ENCODE measurements around the gene STRN. TPM values are rescaled to one million over a fixed set of nuclear protein-coding genes. Genes with fewer than 3 reads are reported as not detected.

Gene STRN, protein sequence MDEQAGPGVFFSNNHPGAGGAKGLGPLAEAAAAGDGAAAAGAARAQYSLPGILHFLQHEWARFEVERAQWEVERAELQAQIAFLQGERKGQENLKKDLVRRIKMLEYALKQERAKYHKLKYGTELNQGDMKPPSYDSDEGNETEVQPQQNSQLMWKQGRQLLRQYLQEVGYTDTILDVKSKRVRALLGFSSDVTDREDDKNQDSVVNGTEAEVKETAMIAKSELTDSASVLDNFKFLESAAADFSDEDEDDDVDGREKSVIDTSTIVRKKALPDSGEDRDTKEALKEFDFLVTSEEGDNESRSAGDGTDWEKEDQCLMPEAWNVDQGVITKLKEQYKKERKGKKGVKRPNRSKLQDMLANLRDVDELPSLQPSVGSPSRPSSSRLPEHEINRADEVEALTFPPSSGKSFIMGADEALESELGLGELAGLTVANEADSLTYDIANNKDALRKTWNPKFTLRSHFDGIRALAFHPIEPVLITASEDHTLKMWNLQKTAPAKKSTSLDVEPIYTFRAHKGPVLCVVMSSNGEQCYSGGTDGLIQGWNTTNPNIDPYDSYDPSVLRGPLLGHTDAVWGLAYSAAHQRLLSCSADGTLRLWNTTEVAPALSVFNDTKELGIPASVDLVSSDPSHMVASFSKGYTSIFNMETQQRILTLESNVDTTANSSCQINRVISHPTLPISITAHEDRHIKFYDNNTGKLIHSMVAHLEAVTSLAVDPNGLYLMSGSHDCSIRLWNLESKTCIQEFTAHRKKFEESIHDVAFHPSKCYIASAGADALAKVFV
- total RNA-seq (2022; extraction: Qiagen RNA extraction), result 11.3 to 24.0 TPM (median 21.0 TPM) in 5 replicates

GRCh38 chr2:36966370-36967235 is at the start of gene STRN:
Gene STRN, minus strand, starts transcription at chr2:36966536. Its CDS starts 73 bp downstream, at chr2:36966463.

Other genes with a start within 250 kb of the STRN start
- 4.8 to 8.7 TPM (median 7.2 TPM) in 5 replicates for gene HEATR5B, start 117.8 kb upstream of the STRN start, total RNA-seq (2022; extraction: Qiagen RNA extraction)
- gene GPATCH11, start 118.0 kb upstream of the STRN start, total RNA-seq (2022; extraction: Qiagen RNA extraction), result 9.0 to 12.0 TPM (median 11.0 TPM) in 5 replicates
- 19.8 to 29.5 TPM (median 27.2 TPM) in 5 replicates for gene EIF2AK2, start 190.4 kb upstream of the STRN start, total RNA-seq (2022; extraction: Qiagen RNA extraction)
- not detected in 5 replicates for gene SULT6B1, start 222.1 kb upstream of the STRN start, total RNA-seq (2022; extraction: Qiagen RNA extraction)
- 40.0 to 46.0 TPM (median 41.6 TPM) in 5 replicates for gene CEBPZOS, start 230.0 kb upstream of the STRN start, total RNA-seq (2022; extraction: Qiagen RNA extraction)